Amniotic stem cell (primary cell): ENCODE measurements around the gene TPO.
"Not testable (repeated sequence)": the region's sequence is repeated elsewhere in the genome, so short reads cannot be mapped to it uniquely, and the experiment has no call there.

ENCODE experiments used
- DNase-seq: peaks from one replicate; lab custom pipeline; 2025; lab: John Stamatoyannopoulos, UW

TPO gene

GRCh38 chr2:1413156-1413710, at the start of gene TPO:
TPO (plus strand) TSS chr2:1413463; CDS start chr2:1414409, 946 bp downstream.
- DNase-seq, result no peak

GRCh38 chr2:1366546-1367134, 46.6 kb upstream of the TPO start:
- no peak for DNase-seq

- DNase-seq, result no peak
Measured at GRCh38 chr2:1367601-1368000, 45.7 kb upstream of the TPO start.

GRCh38 chr2:1369905-1370304, 43.4 kb upstream of the TPO start:
- DNase-seq, result no peak

GRCh38 chr2:1370461-1370860, 42.8 kb upstream of the TPO start:
- no peak for DNase-seq

GRCh38 chr2:1371082-1371481, 42.2 kb upstream of the TPO start:
- no peak for DNase-seq

GRCh38 chr2:1373830-1374229, 39.4 kb upstream of the TPO start:
- DNase-seq, result no peak

- no peak for DNase-seq
Measured at GRCh38 chr2:1374287-1374686, 39.0 kb upstream of the TPO start.

- DNase-seq, result no peak
Measured at GRCh38 chr2:1375794-1376193, 37.5 kb upstream of the TPO start.

GRCh38 chr2:1377473-1377872, 35.8 kb upstream of the TPO start:
- DNase-seq, result no peak

GRCh38 chr2:1378456-1379150, 34.7 kb upstream of the TPO start:
- DNase-seq, result no peak

- no peak for DNase-seq
Measured at GRCh38 chr2:1381644-1382043, 31.6 kb upstream of the TPO start.

GRCh38 chr2:1387954-1388725, 25.1 kb upstream of the TPO start:
- not testable (repeated sequence) for DNase-seq

- not testable (repeated sequence) for DNase-seq
Measured at GRCh38 chr2:1390118-1390517, 23.1 kb upstream of the TPO start.

GRCh38 chr2:1393321-1393720, 19.9 kb upstream of the TPO start:
- DNase-seq, result no peak

GRCh38 chr2:1394709-1395408, 18.4 kb upstream of the TPO start:
- no peak for DNase-seq

- no peak for DNase-seq
Measured at GRCh38 chr2:1397350-1397749, 15.9 kb upstream of the TPO start.

GRCh38 chr2:1398191-1398590, 15.1 kb upstream of the TPO start:
- DNase-seq, result no peak

GRCh38 chr2:1400943-1401735, 12.1 kb upstream of the TPO start:
- no peak for DNase-seq

- DNase-seq, result no peak
Measured at GRCh38 chr2:1402064-1402463, 11.2 kb upstream of the TPO start.

- no peak for DNase-seq
Measured at GRCh38 chr2:1403565-1403964, 9.7 kb upstream of the TPO start.
